Stimulated activated CD4-positive, alpha-beta T cell treated with anti-CD3 and anti-CD28 coated beads, Interleukin-4, amount 100 ng/mL, for 1 hour (primary cell): ENCODE data around the gene SLC44A1.

Experiments used
- DNase-seq: peaks from one replicate; pipeline ENCODE4 v3.0.0-alpha.2; 2020

Gene SLC44A1

GRCh38 chr9:105441616-105442160, 197.2 kb downstream of the SLC44A1 start:
- no peak for DNase-seq

- DNase-seq = no peak
Observed at GRCh38 chr9:105443121-105443520, 198.7 kb downstream of the SLC44A1 start.

- DNase-seq = no peak
Observed at GRCh38 chr9:105444130-105444529, 199.7 kb downstream of the SLC44A1 start.

GRCh38 chr9:105445203-105445881, 200.9 kb downstream of the SLC44A1 start:
- no peak for DNase-seq

GRCh38 chr9:105447386-105447813, 202.9 kb downstream of the SLC44A1 start:
- DNase-seq = no peak

GRCh38 chr9:105447814-105448812, 203.7 kb downstream of the SLC44A1 start, which contains the start of gene FSD1L:
Gene FSD1L (plus strand): TSS chr9:105448034. CDS start chr9:105448221, 187 bp downstream.
- DNase-seq = peak; percentile 80

GRCh38 chr9:105449081-105449480, 204.6 kb downstream of the SLC44A1 start:
- no peak for DNase-seq

GRCh38 chr9:105452185-105452584, 207.7 kb downstream of the SLC44A1 start:
- no peak for DNase-seq

GRCh38 chr9:105455836-105456475, 211.5 kb downstream of the SLC44A1 start:
- DNase-seq = no peak

GRCh38 chr9:105457560-105458294, 213.3 kb downstream of the SLC44A1 start:
- no peak for DNase-seq

- DNase-seq = no peak
Observed at GRCh38 chr9:105458404-105458803, 214.0 kb downstream of the SLC44A1 start.

GRCh38 chr9:105459336-105459735, 214.9 kb downstream of the SLC44A1 start:
- DNase-seq = no peak

- no peak for DNase-seq
Observed at GRCh38 chr9:105466898-105467455, 222.5 kb downstream of the SLC44A1 start.

GRCh38 chr9:105468875-105469274, 224.4 kb downstream of the SLC44A1 start:
- DNase-seq = no peak

- no peak for DNase-seq
Observed at GRCh38 chr9:105473221-105473620, 228.8 kb downstream of the SLC44A1 start.

GRCh38 chr9:105475302-105475701, 230.9 kb downstream of the SLC44A1 start:
- no peak for DNase-seq

GRCh38 chr9:105479846-105480245, 235.4 kb downstream of the SLC44A1 start:
- no peak for DNase-seq

- no peak for DNase-seq
Observed at GRCh38 chr9:105483618-105484017, 239.2 kb downstream of the SLC44A1 start.

- no peak for DNase-seq
Observed at GRCh38 chr9:105484226-105484625, 239.8 kb downstream of the SLC44A1 start.

- no peak for DNase-seq
Observed at GRCh38 chr9:105485131-105485530, 240.7 kb downstream of the SLC44A1 start.
